ENCODE data around the gene RIN3.

GRCh38 chr14:92696366-92696765, 182.8 kb downstream of the RIN3 start:
- TF ChIP-seq, protein P1, sequence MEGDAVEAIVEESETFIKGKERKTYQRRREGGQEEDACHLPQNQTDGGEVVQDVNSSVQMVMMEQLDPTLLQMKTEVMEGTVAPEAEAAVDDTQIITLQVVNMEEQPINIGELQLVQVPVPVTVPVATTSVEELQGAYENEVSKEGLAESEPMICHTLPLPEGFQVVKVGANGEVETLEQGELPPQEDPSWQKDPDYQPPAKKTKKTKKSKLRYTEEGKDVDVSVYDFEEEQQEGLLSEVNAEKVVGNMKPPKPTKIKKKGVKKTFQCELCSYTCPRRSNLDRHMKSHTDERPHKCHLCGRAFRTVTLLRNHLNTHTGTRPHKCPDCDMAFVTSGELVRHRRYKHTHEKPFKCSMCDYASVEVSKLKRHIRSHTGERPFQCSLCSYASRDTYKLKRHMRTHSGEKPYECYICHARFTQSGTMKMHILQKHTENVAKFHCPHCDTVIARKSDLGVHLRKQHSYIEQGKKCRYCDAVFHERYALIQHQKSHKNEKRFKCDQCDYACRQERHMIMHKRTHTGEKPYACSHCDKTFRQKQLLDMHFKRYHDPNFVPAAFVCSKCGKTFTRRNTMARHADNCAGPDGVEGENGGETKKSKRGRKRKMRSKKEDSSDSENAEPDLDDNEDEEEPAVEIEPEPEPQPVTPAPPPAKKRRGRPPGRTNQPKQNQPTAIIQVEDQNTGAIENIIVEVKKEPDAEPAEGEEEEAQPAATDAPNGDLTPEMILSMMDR (IDR thresholded peaks at IDR 0.05), result no peak
- TF ChIP-seq POLR2A (IDR thresholded peaks at IDR 0.05), result no peak

Measured in testis (tissue), 2 donors.